Panc1 (cell line): ENCODE data around the gene STPG4. TPM values are rescaled to one million over a fixed set of nuclear protein-coding genes. Genes with fewer than 3 reads are reported as not detected.
A peak's percentile ranks its signal among the peaks of the same experiment; 100 is the strongest.

Experiments used
- ATAC-seq: fragments of 200-7000 bp; cut with Tn5 transposase; 2 replicates; pipeline ENCODE4 v1.9.1; 2020; ENCODE audit warnings: mild to moderate bottlenecking, moderate library complexity
- BruUV-seq: library from RNA; stranded (reverse); fragments of 400-500 nt; replicated peaks from 2 replicates; lab custom pipeline; 2021; lab: Mats Ljungman, UMichigan
- CTCF ChIA-PET: fragments of 300-600 bp; sonication (Branson Sonifier 250); formaldehyde crosslinking; loops from one replicate; lab custom pipeline; 2022; ENCODE audit warnings: antibody characterized with exemption; lab: Charles Lee
- POLR2A ChIA-PET: fragments of 300-600 bp; sonication (Branson Sonifier 250); formaldehyde crosslinking; loops from one replicate; lab custom pipeline; 2022; ENCODE audit warnings: antibody characterized with exemption; lab: Charles Lee
- DNase-seq: peaks from one replicate; pipeline ENCODE4 v3.0.0-alpha.2; 2010; ENCODE audit warnings: low read depth, low spot score
- H3K27ac ChIP-seq: 2 replicates; pipeline ENCODE4 v1.5.1; 2011; ENCODE audit warnings: mild to moderate bottlenecking, low read length, inconsistent platforms
- H3K27me3 ChIP-seq: fragments of 200-500 bp; sonication (Bioruptor generic); 2 replicates; pipeline ENCODE4 v1.6.0; 2014; ENCODE audit warnings: low read length, inconsistent platforms; ENCODE audit not compliant: control insufficient read depth, insufficient read depth
- H3K36me3 ChIP-seq: fragments of 200-500 bp; sonication (Bioruptor generic); 2 replicates; pipeline ENCODE4 v1.5.1; 2014; ENCODE audit warnings: inconsistent platforms, mild to moderate bottlenecking, low read length, moderate library complexity; ENCODE audit not compliant: control insufficient read depth, insufficient read depth
- H3K4me1 ChIP-seq: 2 replicates; pipeline ENCODE4 v1.5.1; 2011; ENCODE audit warnings: inconsistent platforms, mild to moderate bottlenecking, low read length, moderate library complexity; ENCODE audit not compliant: control insufficient read depth, insufficient read depth
- H3K4me3 ChIP-seq, 2 experiments: 2 replicates each; pipeline ENCODE4 v1.5.1; 2011 to 2012; ENCODE audit warnings: low read depth in 2 of 2, low read length in 2 of 2, mild to moderate bottlenecking in 2 of 2, inconsistent platforms in 1 of 2, moderate library complexity in 1 of 2
- H3K9me3 ChIP-seq: fragments of 200-500 bp; sonication (Bioruptor generic); 2 replicates; pipeline ENCODE4 v1.5.1; 2014; ENCODE audit warnings: low read depth, mild to moderate bottlenecking, inconsistent platforms, low read length, moderate library complexity; ENCODE audit not compliant: control insufficient read depth, insufficient read depth
- POLR2AphosphoS5 ChIP-seq: IDR thresholded peaks from 2 replicates; pipeline ENCODE4 v1.6.1; 2012; ENCODE audit warnings: mild to moderate bottlenecking, low read depth, low read length, moderate library complexity
- SIN3A ChIP-seq: IDR thresholded peaks from 2 replicates; pipeline ENCODE4 v1.6.1; 2012; ENCODE audit warnings: low read depth, mild to moderate bottlenecking, low read length, moderate library complexity, borderline replicate concordance; ENCODE audit not compliant: insufficient read depth
- TCF7L2 ChIP-seq: IDR thresholded peaks from 2 replicates; pipeline ENCODE4 v1.6.1; 2011; ENCODE audit warnings: mild to moderate bottlenecking, low read depth, low read length, inconsistent platforms
- in situ Hi-C: cut with HindIII; loops from 2 replicates; pipeline ENCODE4 v1.10.0; 2016; ENCODE audit warnings: low sequenced_read_pairs, low pct_unique_long_range_greater_than_20kb
- intact Hi-C: fragments of 100-400 bp; cut with micrococcal nuclease; formaldehyde crosslinking; loops from one replicate; pipeline ENCODE4 v1.10.0; 2022; ENCODE audit not compliant: unreplicated experiment
- total RNA-seq: library from RNA; stranded (reverse); gene quantifications from one replicate; pipeline ENCODE4 v1.2.1, GENCODE V29; 2021; ENCODE audit not compliant: unreplicated experiment
- TF ChIP-seq, protein P1 (sequence below), 2 experiments: IDR thresholded peaks; 2 replicates each; pipeline ENCODE4 v1.6.1; 2011 to 2012; ENCODE audit warnings: low read depth in 2 of 2, control low read depth in 1 of 2, low read length in 1 of 2, mild to moderate bottlenecking in 1 of 2, moderate library complexity in 1 of 2; ENCODE audit not compliant: insufficient read depth in 1 of 2
- TF ChIP-seq, protein P2 (sequence below): fragments of 450-650 bp; IDR thresholded peaks from 2 replicates; pipeline ENCODE4 v1.5.1; 2017; ENCODE audit warnings: mild to moderate bottlenecking

STPG4 gene
- total RNA-seq, 1 experiment from 2014 or later = 0.36 TPM

DNA sequence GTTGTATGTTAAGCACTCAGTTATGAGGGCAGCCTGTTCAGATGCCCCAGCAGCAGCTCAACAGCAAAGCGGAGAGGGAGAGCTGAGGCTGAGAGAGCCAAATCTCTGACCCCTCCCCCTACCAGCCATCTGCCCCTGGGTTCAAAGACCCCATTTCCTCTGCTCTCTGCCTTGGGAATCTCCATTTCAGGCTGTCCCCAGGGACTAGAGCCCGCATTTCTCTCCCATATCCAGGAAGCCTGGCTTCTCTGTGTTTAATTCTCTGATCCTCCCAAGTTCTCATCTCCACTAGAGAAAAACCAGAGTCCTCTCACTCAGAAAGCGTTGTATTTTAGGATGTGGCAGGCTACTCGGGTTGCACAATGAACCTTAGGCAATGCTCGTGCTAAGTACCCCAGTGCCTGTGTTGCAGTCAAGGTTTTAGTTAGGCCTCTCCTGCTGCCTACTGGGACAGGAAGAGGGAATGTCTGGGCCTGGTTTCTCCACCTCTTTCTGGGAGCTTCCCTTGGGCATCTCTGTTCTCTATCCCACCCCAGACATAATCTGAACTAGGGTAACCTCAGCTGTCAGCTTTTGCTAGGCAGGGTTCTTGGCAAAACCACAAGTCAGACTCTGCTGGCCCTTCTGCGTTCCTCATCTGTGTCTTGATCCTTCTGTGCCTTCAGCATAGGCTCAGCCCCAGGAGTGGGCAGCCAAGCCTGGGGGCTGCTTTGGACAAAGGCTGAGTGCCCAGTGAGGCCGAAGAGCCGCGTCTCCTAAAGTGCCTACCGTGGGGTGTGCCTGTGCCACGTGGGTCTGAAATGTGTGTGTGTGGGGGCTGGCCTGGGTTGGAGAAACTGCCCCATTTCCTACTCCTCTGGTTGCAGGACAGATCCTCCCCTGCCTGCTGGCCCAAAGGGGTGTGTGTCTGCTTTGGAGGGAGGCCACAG lies 96.8 kb downstream of the STPG4 start:
- POLR2A ChIA-PET = no interaction called here
- Histone ChIP-seq H3K27ac (peak overlapping the region; percentile 48), H3K4me1 (peaks cover 17% of the 10 kb centered on the region), H3K36me3 (no peaks in the 10 kb centered on the region), H3K4me3 (no peak overlapping the region), H3K9me3 (no peaks in the 10 kb centered on the region), H3K27me3 (no peaks in the 10 kb centered on the region)
- no TSS peak for BruUV-seq
- TF ChIP-seq, protein P1, sequence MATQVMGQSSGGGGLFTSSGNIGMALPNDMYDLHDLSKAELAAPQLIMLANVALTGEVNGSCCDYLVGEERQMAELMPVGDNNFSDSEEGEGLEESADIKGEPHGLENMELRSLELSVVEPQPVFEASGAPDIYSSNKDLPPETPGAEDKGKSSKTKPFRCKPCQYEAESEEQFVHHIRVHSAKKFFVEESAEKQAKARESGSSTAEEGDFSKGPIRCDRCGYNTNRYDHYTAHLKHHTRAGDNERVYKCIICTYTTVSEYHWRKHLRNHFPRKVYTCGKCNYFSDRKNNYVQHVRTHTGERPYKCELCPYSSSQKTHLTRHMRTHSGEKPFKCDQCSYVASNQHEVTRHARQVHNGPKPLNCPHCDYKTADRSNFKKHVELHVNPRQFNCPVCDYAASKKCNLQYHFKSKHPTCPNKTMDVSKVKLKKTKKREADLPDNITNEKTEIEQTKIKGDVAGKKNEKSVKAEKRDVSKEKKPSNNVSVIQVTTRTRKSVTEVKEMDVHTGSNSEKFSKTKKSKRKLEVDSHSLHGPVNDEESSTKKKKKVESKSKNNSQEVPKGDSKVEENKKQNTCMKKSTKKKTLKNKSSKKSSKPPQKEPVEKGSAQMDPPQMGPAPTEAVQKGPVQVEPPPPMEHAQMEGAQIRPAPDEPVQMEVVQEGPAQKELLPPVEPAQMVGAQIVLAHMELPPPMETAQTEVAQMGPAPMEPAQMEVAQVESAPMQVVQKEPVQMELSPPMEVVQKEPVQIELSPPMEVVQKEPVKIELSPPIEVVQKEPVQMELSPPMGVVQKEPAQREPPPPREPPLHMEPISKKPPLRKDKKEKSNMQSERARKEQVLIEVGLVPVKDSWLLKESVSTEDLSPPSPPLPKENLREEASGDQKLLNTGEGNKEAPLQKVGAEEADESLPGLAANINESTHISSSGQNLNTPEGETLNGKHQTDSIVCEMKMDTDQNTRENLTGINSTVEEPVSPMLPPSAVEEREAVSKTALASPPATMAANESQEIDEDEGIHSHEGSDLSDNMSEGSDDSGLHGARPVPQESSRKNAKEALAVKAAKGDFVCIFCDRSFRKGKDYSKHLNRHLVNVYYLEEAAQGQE (IDR thresholded peaks at IDR 0.05; ENCODE audit: insufficient read depth in 1 of 2, low read depth in 2 of 2, low read length in 1 of 2) = no peak
- TF ChIP-seq TCF7L2 = no peak
- TF ChIP-seq, protein P2, sequence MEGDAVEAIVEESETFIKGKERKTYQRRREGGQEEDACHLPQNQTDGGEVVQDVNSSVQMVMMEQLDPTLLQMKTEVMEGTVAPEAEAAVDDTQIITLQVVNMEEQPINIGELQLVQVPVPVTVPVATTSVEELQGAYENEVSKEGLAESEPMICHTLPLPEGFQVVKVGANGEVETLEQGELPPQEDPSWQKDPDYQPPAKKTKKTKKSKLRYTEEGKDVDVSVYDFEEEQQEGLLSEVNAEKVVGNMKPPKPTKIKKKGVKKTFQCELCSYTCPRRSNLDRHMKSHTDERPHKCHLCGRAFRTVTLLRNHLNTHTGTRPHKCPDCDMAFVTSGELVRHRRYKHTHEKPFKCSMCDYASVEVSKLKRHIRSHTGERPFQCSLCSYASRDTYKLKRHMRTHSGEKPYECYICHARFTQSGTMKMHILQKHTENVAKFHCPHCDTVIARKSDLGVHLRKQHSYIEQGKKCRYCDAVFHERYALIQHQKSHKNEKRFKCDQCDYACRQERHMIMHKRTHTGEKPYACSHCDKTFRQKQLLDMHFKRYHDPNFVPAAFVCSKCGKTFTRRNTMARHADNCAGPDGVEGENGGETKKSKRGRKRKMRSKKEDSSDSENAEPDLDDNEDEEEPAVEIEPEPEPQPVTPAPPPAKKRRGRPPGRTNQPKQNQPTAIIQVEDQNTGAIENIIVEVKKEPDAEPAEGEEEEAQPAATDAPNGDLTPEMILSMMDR = no peak
- no peak for DNase-seq
- CTCF ChIA-PET = no interaction called here
- peak; percentile 35; the same call in 1 of the 2 replicates for ATAC-seq
- intact Hi-C loops (no loop called here), in situ Hi-C loops (no loop called here)

DNA sequence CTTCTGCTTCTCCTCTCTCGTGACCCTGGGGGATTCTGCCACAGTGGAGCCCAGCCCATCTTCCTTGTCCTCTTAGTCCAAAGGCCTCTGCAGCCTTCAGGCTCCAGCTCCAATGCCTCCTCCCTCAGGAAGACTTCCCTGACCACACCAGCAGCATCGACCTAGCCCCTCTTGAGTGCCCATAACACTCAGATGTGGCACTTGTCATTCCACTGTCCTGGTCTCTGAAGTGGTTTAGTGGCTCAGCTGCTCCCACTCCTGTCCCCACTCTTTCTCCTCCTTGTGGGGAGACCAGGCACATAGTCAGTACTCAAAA lies 97.5 kb downstream of the STPG4 start:
- ChIA-PET CTCF (no interaction called here), POLR2A (no interaction called here)
- DNase-seq (no peak), ATAC-seq (no peak)
- H3K4me1 ChIP-seq = peaks cover 15% of the 10 kb centered on the region
- no peak overlapping the region for H3K4me3 ChIP-seq
- in situ Hi-C loops = no loop called here
- H3K27me3 ChIP-seq = no peaks in the 10 kb centered on the region
- H3K27ac ChIP-seq = peak overlapping the region; percentile 48
- H3K36me3 ChIP-seq = no peaks in the 10 kb centered on the region
- no TSS peak for BruUV-seq
- no peaks in the 10 kb centered on the region for H3K9me3 ChIP-seq
- intact Hi-C loops = no loop called here
- TF ChIP-seq, protein P2 = no peak
- TF ChIP-seq, protein P1 (IDR thresholded peaks at IDR 0.05; ENCODE audit: insufficient read depth in 1 of 2, low read depth in 2 of 2, low read length in 1 of 2) = no peak
- TF ChIP-seq TCF7L2 (no peak), SIN3A (no peak), POLR2AphosphoS5 (no peak)
